Measurements from ENCODE around the gene RAP1GAP. TPM values are rescaled to one million over a fixed set of nuclear protein-coding genes. Genes with fewer than 3 reads are reported as not detected.

RAP1GAP gene
- polyA plus RNA-seq, 2 of the 4 experiments (the other 2 are of a cell fraction), result 5.4 to 16.7 TPM

- CTCF ChIA-PET, result no interaction called here
- Histone ChIP-seq H3K4me2 (no peak overlapping the region), H3K4me1 (peaks cover 8% of the 10 kb centered on the region; the same call in 1 of the 3 replicates), H3K4me3 (no peak overlapping the region), H3K27ac (no peak overlapping the region), H3K9me3 (no peaks in the 10 kb centered on the region)
- ATAC-seq, result no peak
- TF ChIP-seq ZFP36 (IDR thresholded peaks at IDR 0.05; ENCODE audit: borderline replicate concordance, partially characterized antibody) (no peak), JUNB (IDR thresholded peaks at IDR 0.05) (no peak), POLR2AphosphoS2 (conservative IDR thresholded peaks at IDR 0.05; ENCODE audit: low read length) (no peak), RCOR1 (IDR thresholded peaks at IDR 0.05; ENCODE audit: low read depth, low read length) (no peak), MAX (IDR thresholded peaks at IDR 0.05) (no peak), HEYL (CRISPR knock-in tag; IDR thresholded peaks at IDR 0.05) (no peak), CHD2 (IDR thresholded peaks at IDR 0.05; ENCODE audit: low read length, partially characterized antibody) (no peak), HOXB13 (CRISPR knock-in tag; IDR thresholded peaks at IDR 0.05; ENCODE audit: low read depth) (no peak), EP300 (IDR thresholded peaks at IDR 0.05) (no peak), MAFK (IDR thresholded peaks at IDR 0.05; ENCODE audit: partially characterized antibody) (no peak), EHMT2 (IDR thresholded peaks at IDR 0.05; ENCODE audit: low read depth) (no peak), HDAC2 (IDR thresholded peaks at IDR 0.05) (no peak), EHF (CRISPR knock-in tag; IDR thresholded peaks at IDR 0.05) (no peak), RARB (CRISPR knock-in tag; IDR thresholded peaks at IDR 0.05) (no peak), ELK1 (IDR thresholded peaks at IDR 0.05; ENCODE audit: low read depth, low read length) (no peak), REST (IDR thresholded peaks at IDR 0.05) (no peak), CTCF (IDR thresholded peaks at IDR 0.05) (no peak), FOSL2 (IDR thresholded peaks at IDR 0.05) (no peak), FOSL2 (CRISPR knock-in tag; IDR thresholded peaks at IDR 0.05) (no peak), JUN (IDR thresholded peaks at IDR 0.05) (no peak)
- FAIRE-seq, result no peak
- 90% methylated on average over 24 of the region's 39 CpGs for WGBS (ENCODE audit: missing lambda C conversion rate)
- DNase-seq (ENCODE audit: low read depth in 1 of 2, low spot score in 1 of 2), result no peak
- POLR2A ChIA-PET, result no interaction called here
Observed at GRCh38 chr1:21603177-21604138, 65.7 kb downstream of the RAP1GAP start.

Data from A549 (cell line).